H1 (cell line): ENCODE data around the gene CRISPLD2.

Experiments used
- EP300 ChIP-seq, 2 experiments: IDR thresholded peaks; 1 replicate in 1 of 2; 2 replicates in 1 of 2; pipeline ENCODE4 v1.6.1; 2011 to 2012; ENCODE audit warnings: low read depth in 2 of 2, low read length in 2 of 2, mild to moderate bottlenecking in 2 of 2, borderline replicate concordance in 1 of 2, inconsistent platforms in 1 of 2, moderate library complexity in 1 of 2
- KDM1A ChIP-seq: fragments of 200-600, 300-600 bp; sonication (generic); IDR thresholded peaks from 2 replicates; pipeline ENCODE4 v1.7.1; 2016; ENCODE audit warnings: mild to moderate bottlenecking, low read length, borderline replicate concordance
- POLR2A ChIP-seq, 2 experiments: IDR thresholded peaks; 1 replicate in 1 of 2; 2 replicates in 1 of 2; pipeline ENCODE4 v1.6.1; 2011; ENCODE audit warnings: low read depth in 2 of 2, low read length in 2 of 2, mild to moderate bottlenecking in 2 of 2; ENCODE audit errors: control extremely low read depth in 1 of 2

DNA sequence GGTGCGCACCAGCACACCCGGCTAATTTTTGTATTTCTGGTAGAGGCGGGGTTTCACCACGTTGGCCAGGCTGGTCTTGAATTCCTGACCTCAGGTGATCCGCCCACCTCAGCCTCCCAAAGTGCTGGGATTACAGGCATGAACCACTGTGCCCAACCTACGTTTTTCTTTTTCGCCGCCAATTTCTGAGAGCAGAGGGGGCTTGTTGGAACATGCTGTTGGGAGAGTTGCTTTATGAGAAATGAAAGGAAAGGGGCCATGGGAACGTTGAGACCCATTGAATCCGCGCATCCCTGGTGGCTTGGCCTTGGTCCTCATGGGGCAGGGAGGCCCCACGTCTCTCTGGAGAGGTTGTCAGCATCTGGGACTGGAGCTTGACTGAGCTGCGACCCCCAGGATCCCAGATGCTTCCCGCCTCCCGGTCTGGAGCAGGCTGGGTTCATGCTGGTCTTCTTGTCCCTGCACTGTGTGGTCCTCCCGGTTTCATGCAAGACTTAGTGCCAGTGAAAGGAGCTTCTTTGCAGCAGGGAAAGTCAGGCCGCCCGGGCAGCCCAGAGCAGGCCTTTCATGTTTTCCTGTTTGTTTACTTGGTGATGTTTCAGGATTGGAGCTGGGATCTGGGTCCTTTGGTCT is 22.8 kb downstream of the CRISPLD2 start:
- TF ChIP-seq POLR2A (IDR thresholded peaks at IDR 0.05; ENCODE audit: control extremely low read depth in 1 of 2, low read depth in 2 of 2, low read length in 2 of 2) = no peak
- TF ChIP-seq KDM1A = no peak
- no peak for TF ChIP-seq EP300 (IDR thresholded peaks at IDR 0.05; ENCODE audit: borderline replicate concordance in 1 of 2, low read depth in 2 of 2, low read length in 2 of 2)
